ENCODE results near the gene DNAJB5.

The DNAJB5 gene

DNA sequence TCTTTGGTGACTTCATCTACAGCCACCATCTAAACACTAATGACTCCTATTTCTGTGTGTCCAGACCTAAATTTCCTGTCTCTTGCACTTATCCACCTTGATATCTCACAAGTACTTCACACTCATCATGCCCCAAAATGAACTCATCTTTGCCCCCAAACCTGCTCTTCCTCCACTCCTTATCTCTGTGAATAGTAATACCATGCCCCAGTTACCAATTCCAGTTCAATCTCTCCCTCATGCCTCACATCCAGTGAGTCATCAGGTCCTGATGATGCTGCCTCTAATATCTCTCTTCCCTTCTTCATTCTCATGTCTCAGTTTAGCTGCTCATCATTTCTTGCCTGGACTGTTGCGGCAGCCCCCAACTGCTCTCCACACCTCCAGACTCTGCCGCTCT lies 14.9 kb upstream of the DNAJB5 start:
- no peaks in the 10 kb centered on the region for H3K4me1 Mint-ChIP-seq
- no peak overlapping the region for H3K4me3 Mint-ChIP-seq
- no peak for DNase-seq
- no peak for ATAC-seq
- no peaks in the 10 kb centered on the region for H3K27me3 Mint-ChIP-seq
- no peaks in the 10 kb centered on the region for H3K9me3 Mint-ChIP-seq
- no peak overlapping the region for H3K27ac Mint-ChIP-seq

DNA sequence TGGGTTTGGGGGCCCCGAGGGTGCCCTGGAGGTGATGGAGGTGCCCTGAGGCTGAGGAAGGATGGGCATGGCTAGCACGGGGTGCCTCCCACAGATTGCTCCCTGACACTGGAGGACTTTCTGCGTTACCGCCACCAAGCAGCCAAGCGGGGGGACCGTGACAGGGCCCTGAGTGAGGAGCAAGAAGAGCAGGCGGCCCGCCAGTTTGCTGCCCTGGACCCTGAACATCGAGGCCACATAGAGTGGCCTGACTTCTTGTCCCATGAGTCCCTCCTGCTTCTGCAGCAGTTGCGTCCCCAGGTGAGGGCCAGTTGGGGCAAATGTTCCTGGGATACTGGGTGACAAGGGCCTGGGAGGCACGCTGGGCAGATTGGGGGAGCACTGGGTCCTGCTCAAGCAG lies 13.1 kb upstream of the DNAJB5 start:
- no peaks in the 10 kb centered on the region for H3K4me1 Mint-ChIP-seq
- no peak overlapping the region for H3K27ac Mint-ChIP-seq
- H3K27me3 Mint-ChIP-seq, result no peaks in the 10 kb centered on the region
- DNase-seq (no peak), ATAC-seq (no peak)
- no peak overlapping the region for H3K4me3 Mint-ChIP-seq
- H3K9me3 Mint-ChIP-seq, result no peaks in the 10 kb centered on the region

DNA sequence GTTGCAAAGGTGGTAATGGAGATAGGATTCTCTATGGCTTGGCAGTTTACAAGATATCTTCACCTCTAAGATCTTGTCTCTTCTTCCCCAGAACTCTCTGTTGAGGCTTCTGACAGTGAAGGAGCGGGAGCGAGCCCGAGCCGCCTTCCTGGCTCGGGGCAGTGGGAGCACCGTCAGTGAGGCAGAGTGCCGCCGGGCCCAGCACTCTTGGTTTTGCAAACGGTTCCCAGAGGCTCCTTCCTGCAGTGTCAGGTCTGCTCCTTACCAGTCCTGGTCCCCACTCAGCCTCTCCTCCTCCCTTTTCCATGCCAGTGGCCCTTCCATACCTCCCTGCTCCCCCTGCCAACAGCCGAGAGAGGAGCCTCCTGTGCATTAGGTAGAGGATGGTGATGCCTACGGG lies 12.6 kb upstream of the DNAJB5 start:
- no peak for DNase-seq
- H3K4me3 Mint-ChIP-seq, result no peak overlapping the region
- no peaks in the 10 kb centered on the region for H3K4me1 Mint-ChIP-seq
- no peak for ATAC-seq
- no peaks in the 10 kb centered on the region for H3K27me3 Mint-ChIP-seq
- no peak overlapping the region for H3K27ac Mint-ChIP-seq
- H3K9me3 Mint-ChIP-seq, result no peaks in the 10 kb centered on the region

DNA sequence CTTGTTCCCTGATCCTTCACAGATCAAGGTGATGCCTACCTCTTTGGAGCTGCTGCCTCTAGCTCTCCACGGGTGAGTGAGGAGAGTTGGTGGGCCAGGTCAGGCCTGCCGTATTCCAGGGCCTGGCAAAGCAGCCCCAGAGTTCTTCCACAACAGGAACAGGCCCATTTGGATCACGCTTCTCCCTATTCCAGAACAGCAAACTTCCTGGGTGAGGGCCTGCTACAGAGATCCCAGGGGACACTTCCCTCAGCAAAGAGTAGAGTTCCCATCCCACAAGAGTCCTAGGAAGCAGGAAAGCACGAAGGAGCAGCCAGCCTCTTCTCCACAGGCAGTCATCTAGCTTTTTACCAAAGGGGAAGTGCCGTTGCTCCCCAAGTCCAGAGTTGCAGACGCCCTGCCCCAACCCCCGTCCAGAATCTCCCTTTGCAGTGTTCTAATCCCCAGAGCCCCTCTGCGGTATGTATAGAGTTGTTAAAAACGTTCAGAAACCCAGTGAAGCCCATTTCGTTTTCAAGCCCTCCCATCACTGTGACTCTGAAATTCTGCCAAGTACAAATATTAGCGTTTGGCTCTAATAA lies 9.3 kb upstream of the DNAJB5 start:
- Mint-ChIP-seq H3K4me3 (no peak overlapping the region), H3K4me1 (peaks cover 33% of the 10 kb centered on the region), H3K27ac (no peak overlapping the region), H3K27me3 (no peaks in the 10 kb centered on the region), H3K9me3 (no peaks in the 10 kb centered on the region)
- DNase-seq, result no peak
- ATAC-seq, result no peak

DNA sequence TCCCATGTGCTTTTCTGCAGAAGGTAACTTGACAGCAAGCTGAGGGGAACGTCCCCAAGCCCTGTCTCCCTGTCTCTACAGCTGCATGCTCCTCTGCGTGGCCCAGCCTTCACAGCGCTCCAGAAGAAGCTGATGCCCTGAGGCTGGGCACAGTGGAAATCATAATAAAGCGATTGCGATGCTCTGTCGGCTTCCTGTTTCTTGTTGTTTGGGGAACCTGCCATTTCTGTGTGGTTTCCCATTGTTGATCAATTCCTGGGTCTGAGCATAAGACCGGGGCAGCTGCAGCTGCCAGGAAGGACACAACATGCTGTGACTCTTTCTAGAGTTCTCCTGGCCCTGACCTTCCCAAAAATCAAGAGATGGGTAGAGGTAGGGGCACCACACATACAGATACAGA lies 7.2 kb upstream of the DNAJB5 start:
- Mint-ChIP-seq H3K4me3 (no peak overlapping the region), H3K27ac (no peak overlapping the region), H3K9me3 (no peaks in the 10 kb centered on the region), H3K27me3 (no peaks in the 10 kb centered on the region), H3K4me1 (peaks cover 54% of the 10 kb centered on the region)
- DNase-seq (no peak), ATAC-seq (no peak)

DNA sequence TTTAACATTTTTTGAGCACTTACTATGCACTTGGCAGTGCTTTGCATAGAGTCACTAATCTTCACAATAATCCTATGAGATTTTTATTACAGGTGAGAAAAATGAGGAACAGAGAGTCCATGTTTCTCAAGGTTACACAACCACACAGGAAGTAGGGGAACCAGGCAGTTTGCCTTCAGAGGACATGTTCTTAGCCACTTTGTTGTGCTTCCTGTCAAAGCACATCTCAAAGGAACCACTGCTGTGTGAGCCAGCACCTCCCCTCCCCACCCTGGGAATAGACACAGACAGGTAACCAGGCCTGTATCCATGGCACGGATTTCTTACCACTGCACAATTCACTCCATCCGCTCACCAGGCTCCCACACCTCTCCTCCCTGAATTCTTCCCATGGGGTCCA lies 6.3 kb upstream of the DNAJB5 start:
- no peaks in the 10 kb centered on the region for H3K27me3 Mint-ChIP-seq
- H3K4me3 Mint-ChIP-seq, result no peak overlapping the region
- DNase-seq, result no peak
- H3K27ac Mint-ChIP-seq, result no peak overlapping the region
- peaks cover 62% of the 10 kb centered on the region for H3K4me1 Mint-ChIP-seq
- H3K9me3 Mint-ChIP-seq, result no peaks in the 10 kb centered on the region
- ATAC-seq, result no peak

DNA sequence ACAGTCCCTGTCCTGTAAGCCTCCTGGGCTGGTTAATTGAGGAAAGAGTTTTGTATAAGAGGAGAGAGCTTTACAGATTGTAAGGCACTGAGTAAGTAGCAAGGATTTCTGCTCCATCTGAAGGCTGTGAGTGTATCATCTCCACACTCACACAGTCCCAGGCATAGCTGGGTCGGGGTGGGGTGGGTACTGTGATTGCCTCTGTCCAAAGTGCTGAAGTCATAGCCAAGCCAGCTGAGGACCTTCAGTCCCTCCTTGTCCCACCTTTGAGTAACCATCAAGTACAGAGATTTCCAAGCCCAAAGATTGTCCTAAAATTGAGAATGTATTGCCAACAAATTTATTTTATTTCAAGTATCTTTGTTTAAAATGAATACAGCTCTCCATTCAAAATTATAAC lies 5.5 kb upstream of the DNAJB5 start:
- Mint-ChIP-seq H3K27ac (no peak overlapping the region), H3K27me3 (no peaks in the 10 kb centered on the region), H3K4me3 (no peak overlapping the region), H3K4me1 (peaks cover 70% of the 10 kb centered on the region), H3K9me3 (no peaks in the 10 kb centered on the region)
- DNase-seq (no peak), ATAC-seq (no peak)

DNA sequence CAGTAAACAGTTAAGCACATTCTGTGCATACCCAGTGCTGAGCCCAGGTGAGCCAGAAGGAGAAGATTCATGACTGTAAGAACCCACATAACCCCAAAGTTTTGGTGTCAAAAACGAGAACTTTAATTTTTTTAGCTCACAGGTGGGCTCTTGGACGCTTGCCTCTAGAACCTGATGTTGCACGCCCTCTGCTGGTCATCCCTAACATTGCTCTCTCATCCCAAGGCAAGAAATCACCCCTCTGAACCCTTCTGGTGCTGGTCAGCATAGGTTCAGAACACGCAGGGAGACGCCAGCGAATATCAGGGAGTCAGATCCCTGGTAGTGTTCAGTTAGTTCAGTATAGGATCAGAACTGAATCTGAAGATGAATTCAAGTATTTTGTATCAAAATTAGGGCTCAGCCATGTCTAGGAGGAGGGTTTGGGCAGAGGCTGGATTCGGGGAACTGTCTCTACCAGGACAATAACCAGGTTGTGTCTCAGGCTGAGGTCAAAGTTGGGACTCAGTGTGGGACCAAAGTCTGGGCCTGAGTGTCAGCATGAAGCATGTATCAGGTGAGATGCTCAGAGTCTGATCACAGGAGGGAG lies 4.1 kb upstream of the DNAJB5 start:
- Mint-ChIP-seq H3K4me1 (peaks cover 74% of the 10 kb centered on the region), H3K27ac (peak overlapping the region in 1 of 2 donors; percentile 23), H3K27me3 (no peaks in the 10 kb centered on the region), H3K4me3 (no peak overlapping the region), H3K9me3 (no peaks in the 10 kb centered on the region)
- ATAC-seq, result no peak
- DNase-seq, result peak; percentile 52 to 61

DNA sequence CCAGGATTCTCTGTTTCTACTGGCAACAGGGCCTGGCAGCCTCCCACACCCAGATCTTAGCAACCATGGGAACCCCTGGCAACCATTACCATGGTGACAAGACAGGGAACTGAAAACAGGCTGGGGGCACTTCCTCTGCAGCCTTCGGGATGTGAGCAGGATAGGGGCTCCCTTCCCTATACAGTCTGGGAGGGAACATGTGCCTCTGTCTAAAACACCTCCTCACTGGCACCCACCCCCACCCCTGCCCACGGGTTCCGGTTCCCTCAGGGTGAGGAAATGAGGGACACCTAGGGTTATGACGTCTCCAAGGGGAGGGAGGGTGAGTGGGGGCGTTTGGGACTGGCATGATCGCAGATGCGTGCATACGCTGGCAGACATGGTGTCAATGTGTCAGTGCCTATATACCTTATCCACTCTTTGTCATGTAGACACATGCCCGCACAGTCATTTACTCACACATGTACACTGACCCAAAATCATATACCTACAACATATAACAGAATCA lies 3.0 kb upstream of the DNAJB5 start:
- Mint-ChIP-seq H3K4me3 (peak overlapping the region in 1 of 2 donors; percentile 57), H3K27ac (peak overlapping the region in 1 of 2 donors; percentile 84), H3K4me1 (peaks cover 86% of the 10 kb centered on the region), H3K27me3 (no peaks in the 10 kb centered on the region), H3K9me3 (no peaks in the 10 kb centered on the region)
- ATAC-seq (peak; percentile 2), DNase-seq (peak in 1 of 2 donors; percentile 51)

DNA sequence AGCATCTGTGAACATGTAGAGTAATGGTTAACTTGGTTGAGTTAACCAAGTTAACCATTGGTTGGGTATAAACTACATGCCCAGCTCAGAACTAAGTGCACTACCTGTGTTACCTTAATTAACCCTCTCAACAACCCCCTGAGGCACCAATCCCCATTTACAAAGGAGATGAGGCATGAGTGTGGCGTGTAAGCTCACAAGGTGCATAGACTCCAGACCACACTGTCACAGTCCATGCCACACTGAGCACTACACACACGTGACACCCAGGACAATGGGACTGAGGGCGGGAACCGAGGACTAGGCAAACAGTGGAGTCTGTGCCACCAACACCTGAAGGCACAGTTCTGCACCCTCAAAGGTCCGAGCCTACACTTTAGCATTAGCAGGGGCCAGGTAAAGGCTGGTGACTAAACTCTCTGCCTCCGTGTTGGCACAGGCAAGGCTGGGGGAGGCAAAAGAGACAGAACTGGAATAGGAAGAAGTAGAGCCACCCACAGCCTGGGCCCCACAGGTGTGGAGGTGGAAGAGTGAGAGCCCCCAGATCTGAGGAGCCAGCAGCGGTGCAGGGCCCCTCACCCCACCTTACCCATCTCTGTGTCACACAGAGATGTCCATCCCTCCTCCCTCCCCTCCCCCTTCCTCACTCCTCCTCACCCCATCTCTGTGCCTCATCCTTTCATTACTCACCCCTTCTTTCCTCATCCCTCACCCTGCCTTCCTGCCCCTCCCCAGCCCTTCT lies 2.2 kb upstream of the DNAJB5 start:
- peak overlapping the region; percentile 16 to 57 for H3K4me3 Mint-ChIP-seq
- DNase-seq, result no peak
- no peaks in the 10 kb centered on the region for H3K27me3 Mint-ChIP-seq
- ATAC-seq, result no peak
- no peaks in the 10 kb centered on the region for H3K9me3 Mint-ChIP-seq
- no peak overlapping the region for H3K27ac Mint-ChIP-seq
- peaks cover 90% of the 10 kb centered on the region for H3K4me1 Mint-ChIP-seq

DNA sequence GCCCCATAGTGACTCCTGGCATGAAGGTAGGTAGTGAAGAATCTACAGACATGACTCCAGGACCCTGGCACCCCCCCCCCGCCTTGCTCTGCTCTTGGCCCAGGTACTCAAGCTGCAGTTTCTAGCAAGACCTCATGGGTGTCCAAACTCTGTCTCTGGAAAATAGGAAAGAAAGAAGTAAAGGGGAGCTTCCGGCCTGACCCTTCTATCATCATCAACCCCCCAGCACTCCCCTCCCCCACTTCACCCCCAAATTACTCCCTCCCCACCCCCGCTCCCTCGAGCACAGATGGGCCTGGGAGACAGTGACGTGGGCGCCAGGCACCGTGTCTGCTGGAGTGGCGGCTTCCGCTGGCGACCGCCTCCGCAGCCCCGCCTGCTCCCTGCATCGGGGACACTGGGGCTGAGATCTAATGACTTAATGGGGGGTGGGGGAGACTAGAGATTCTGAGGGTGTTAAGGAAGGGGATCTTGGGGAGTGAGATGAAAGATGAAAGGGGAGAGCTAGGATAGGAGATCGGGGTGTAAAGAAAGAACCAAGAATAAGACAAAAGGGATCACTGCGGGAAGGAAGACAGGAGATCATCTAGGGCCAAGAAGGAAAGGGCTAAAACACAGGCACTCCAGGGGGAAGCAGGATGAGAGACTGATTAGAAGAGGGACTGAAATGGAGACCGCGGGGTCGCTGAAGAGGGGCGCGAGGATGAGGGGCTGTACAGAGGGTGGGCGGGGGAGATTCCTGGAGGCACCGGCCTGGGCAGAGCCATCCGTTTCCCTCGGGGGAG lies 1.1 kb upstream of the DNAJB5 start:
- DNase-seq, result peak; percentile 38 to 44
- no peaks in the 10 kb centered on the region for H3K9me3 Mint-ChIP-seq
- H3K4me1 Mint-ChIP-seq, result peaks cover 90% of the 10 kb centered on the region
- peak overlapping the region; percentile 87 to 95 for H3K27ac Mint-ChIP-seq
- H3K27me3 Mint-ChIP-seq, result no peaks in the 10 kb centered on the region
- H3K4me3 Mint-ChIP-seq, result peak overlapping the region; percentile 85 to 91
- ATAC-seq, result peak; percentile 0

DNA sequence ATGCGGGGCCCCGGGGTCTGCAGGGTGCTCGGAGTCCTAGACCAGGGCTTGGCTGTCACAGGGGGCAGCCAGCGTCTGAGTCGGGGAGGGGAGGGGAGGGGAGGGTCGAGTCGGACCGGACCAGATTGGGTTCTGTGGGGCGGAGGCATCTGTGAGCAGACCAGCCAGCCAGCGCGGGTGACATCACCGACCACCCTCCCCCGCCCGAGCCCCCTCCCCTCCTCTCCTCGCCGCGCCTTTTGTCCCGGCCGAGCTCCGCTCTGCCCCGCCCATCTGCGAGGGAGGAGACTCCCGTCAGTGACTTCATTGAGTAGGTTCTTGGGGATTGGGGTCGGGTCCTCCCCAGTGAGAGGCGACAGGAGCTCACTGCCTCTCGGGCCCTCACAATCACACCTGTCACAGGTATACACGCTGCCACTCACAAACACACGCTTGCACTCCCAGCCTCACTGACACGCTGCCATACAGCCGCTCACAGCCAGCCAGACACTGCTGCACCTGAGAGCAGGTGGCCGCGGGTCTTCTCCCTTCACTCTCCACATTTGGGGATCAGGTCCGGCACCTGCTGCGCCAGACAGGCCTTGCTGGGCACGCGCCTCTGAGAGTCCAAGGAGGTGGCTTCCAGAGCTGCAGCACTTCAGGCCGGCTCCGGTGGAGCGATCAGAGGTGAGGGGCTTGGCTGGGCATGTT lies 546 bp downstream of the DNAJB5 start:
- peak overlapping the region; percentile 29 to 55 for H3K27ac Mint-ChIP-seq
- ATAC-seq (no peak), DNase-seq (peak in 1 of 2 donors; percentile 33)
- H3K27me3 Mint-ChIP-seq, result no peaks in the 10 kb centered on the region
- no peaks in the 10 kb centered on the region for H3K9me3 Mint-ChIP-seq
- peaks cover 88% of the 10 kb centered on the region for H3K4me1 Mint-ChIP-seq
- H3K4me3 Mint-ChIP-seq, result peak overlapping the region; percentile 85 to 91

DNA sequence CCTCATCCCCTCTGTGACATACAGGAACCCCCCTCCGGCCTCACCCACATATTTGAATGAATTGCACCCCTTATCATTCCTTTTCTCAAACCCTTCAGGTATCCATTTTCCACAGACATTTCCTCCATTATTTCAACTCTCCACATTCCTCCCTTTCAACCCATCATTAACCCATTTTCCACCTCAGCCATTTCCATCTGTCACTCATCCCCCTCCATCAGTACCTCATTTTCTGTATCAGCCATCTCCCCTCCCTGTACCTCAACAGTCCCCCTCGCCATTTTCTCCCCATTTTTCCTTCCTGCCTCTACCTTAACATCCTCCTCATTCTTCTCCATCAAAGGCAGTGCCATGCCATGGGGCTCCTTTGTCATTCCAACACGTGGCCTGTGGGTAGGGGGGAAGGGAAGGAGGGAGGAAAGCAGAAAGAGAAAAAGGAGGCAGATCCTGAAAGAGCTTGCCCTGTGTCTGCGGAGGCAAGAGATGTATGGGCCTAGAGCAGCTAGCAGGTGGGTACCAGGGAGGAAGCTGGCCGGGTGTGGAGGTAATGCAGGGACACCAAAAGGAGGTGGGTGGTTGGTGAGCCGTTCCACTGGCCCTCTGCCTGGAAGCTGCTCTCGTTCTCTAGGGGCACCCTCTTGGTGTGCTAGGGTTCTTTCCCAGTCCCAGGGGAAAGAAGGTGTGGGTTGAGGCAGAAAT lies 1.5 kb downstream of the DNAJB5 start:
- DNase-seq, result no peak
- H3K27me3 Mint-ChIP-seq, result no peaks in the 10 kb centered on the region
- ATAC-seq, result no peak
- H3K9me3 Mint-ChIP-seq, result no peaks in the 10 kb centered on the region
- H3K27ac Mint-ChIP-seq, result peak overlapping the region; percentile 34 to 72
- H3K4me1 Mint-ChIP-seq, result peaks cover 85% of the 10 kb centered on the region
- H3K4me3 Mint-ChIP-seq, result peak overlapping the region; percentile 74 to 85

DNA sequence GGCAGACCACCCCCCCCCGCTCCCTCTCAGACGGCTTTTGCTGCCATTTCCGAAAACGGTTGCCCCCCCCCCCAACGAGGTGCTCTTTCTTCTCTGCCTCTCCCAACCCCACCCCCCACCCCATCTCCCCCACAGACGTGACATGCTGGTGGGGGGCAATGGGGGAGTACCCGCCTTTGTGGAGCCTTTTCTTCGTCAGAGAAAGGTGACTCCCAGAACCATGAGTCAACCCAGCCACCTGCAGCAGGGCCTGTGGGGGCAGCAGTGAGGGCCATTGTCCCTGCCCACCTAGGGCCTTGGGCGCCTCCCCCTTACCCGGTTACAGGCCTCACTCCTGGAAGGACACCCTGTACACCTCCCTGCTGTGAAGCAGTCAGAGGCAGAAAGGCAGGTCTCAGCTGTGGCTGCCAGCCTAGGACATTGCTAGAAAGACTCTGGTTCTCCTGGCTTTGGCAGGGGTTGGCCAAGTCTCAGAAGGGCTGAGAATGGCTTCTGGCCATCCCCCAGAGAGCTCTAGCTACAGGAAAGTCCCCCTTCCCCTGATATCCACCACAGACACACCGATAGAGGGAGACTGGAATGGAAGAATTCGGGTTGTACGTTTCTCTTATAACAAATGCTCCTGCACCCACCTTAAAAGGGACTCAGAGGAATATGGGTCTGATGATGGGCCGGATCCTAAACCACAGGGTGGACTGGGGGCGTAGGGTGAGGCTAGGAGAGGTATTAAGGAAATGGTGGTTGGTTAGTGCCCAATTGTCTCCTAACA lies 2.2 kb downstream of the DNAJB5 start:
- DNase-seq, result peak; percentile 40 to 61
- Mint-ChIP-seq H3K4me1 (peaks cover 81% of the 10 kb centered on the region), H3K27ac (peak overlapping the region; percentile 85)

More for the DNA sequence above, 2.2 kb downstream of the DNAJB5 start:
- Mint-ChIP-seq H3K27me3 (no peaks in the 10 kb centered on the region), H3K9me3 (no peaks in the 10 kb centered on the region), H3K4me3 (peak overlapping the region; percentile 57 to 75)
- ATAC-seq, result peak; percentile 8
